GM18520 (cell line): ENCODE data around the gene RBM4B.

Source experiments
- ATAC-seq: cut with Tn5 transposase; IDR thresholded peaks from one replicate; pipeline ENCODE4 v1.9.1; 2021; ENCODE audit not compliant: unreplicated experiment

Gene RBM4B

DNA sequence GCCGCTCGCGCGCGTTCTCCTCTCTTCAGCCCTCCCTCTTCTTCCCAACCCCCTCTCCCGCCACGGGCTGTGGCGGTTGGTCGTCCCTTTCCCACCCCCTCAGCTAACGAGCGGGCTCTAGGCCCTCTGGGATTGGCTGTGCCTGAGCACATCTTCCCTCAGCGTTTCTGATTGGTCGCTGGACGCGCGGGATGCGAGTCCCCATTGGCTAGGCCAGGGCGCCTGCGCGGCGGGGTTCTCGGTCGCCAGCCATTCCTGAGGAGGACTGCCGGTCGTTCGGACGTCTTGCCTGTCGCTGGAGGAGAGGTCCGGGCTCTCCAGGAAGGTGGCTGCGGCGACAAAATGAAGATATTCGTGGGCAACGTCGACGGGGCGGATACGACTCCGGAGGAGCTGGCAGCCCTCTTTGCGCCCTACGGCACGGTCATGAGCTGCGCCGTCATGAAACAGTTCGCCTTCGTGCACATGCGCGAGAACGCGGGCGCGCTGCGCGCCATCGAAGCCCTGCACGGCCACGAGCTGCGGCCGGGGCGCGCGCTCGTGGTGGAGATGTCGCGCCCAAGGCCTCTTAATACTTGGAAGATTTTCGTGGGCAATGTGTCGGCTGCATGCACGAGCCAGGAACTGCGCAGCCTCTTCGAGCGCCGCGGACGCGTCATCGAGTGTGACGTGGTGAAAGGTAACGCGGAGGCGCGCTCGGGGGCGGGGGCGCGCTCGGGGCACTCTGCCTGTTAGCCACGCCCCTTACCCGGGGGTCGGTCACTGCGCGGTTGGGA, 61.1 kb downstream of the RBM4B start, which contains the start of gene RBM14:
Gene RBM14 (plus strand): TSS at position 252 of the 776 bp plus-strand sequence. CDS start 91 bp downstream, at position 343.
- peak; percentile 94 for ATAC-seq
